Activated naive CD8-positive, alpha-beta T cell treated with anti-CD3 and anti-CD28 coated beads, Interleukin-2, amount 10 ng/mL, durations not matched to agents 7 days and 5 days (primary cell): ENCODE results near the gene HIGD1A. TPM values are rescaled to one million over a fixed set of nuclear protein-coding genes. Genes with fewer than 3 reads are reported as not detected.

Source experiments
- ATAC-seq: fragments of 150-1000 bp; cut with Tn5 transposase; one replicate; pipeline ENCODE4 v1.10.0; 2021; ENCODE audit warnings: low read depth, moderate library complexity
- POLR2A ChIA-PET: fragments of 350-600 bp; sonication (Branson Sonifier 250); formaldehyde crosslinking; loops from one replicate; lab custom pipeline; 2021; ENCODE audit warnings: antibody characterized with exemption; lab: Charles Lee
- DNase-seq: peaks from one replicate; pipeline ENCODE4 v3.0.0; 2021
- H3K27ac Mint-ChIP-seq: one replicate; pipeline ENCODE4 v1.8.0; 2022; ENCODE audit warnings: mild to moderate bottlenecking, mixed read lengths
- H3K27me3 Mint-ChIP-seq: one replicate; pipeline ENCODE4 v1.8.0; 2022; ENCODE audit warnings: mild to moderate bottlenecking, moderate library complexity, mixed read lengths
- H3K36me3 Mint-ChIP-seq: one replicate; pipeline ENCODE4 v1.8.0; 2021; ENCODE audit warnings: mild to moderate bottlenecking, mixed read lengths
- H3K4me1 Mint-ChIP-seq: one replicate; pipeline ENCODE4 v1.8.0; 2021; ENCODE audit warnings: mixed read lengths
- H3K4me3 Mint-ChIP-seq: one replicate; pipeline ENCODE4 v1.8.0; 2022; ENCODE audit warnings: mild to moderate bottlenecking, moderate library complexity, mixed read lengths
- H3K9me3 Mint-ChIP-seq: one replicate; pipeline ENCODE4 v1.8.0; 2021; ENCODE audit warnings: mixed read lengths
- total RNA-seq, 2 experiments: library from RNA; stranded (reverse); gene quantifications; one replicate each; pipeline ENCODE4 v1.2.3, GENCODE V29; 2021

HIGD1A gene
- total RNA-seq, 2 experiments from 2014 or later = 40.3 to 44.5 TPM

GRCh38 chr3:42742259-42742658 lies 62.0 kb downstream of the HIGD1A start:
- H3K27ac Mint-ChIP-seq = no peak overlapping the region
- DNase-seq (no peak), ATAC-seq (no peak)
- H3K36me3 Mint-ChIP-seq = no peaks in the 10 kb centered on the region
- POLR2A ChIA-PET = no interaction called here
- no peak overlapping the region for H3K4me3 Mint-ChIP-seq
- no peaks in the 10 kb centered on the region for H3K9me3 Mint-ChIP-seq
- H3K27me3 Mint-ChIP-seq = peaks cover 9% of the 10 kb centered on the region
- H3K4me1 Mint-ChIP-seq = peaks cover 3% of the 10 kb centered on the region

GRCh38 chr3:42741796-42742195 lies 62.5 kb downstream of the HIGD1A start:
- POLR2A ChIA-PET = no interaction called here
- no peak overlapping the region for H3K4me3 Mint-ChIP-seq
- no peaks in the 10 kb centered on the region for H3K36me3 Mint-ChIP-seq
- peaks cover 3% of the 10 kb centered on the region for H3K4me1 Mint-ChIP-seq
- no peaks in the 10 kb centered on the region for H3K9me3 Mint-ChIP-seq
- H3K27me3 Mint-ChIP-seq = peaks cover 9% of the 10 kb centered on the region
- DNase-seq = no peak
- no peak overlapping the region for H3K27ac Mint-ChIP-seq
- no peak for ATAC-seq

GRCh38 chr3:42739401-42740158 lies 64.7 kb downstream of the HIGD1A start:
- H3K4me1 Mint-ChIP-seq = peaks cover 3% of the 10 kb centered on the region
- peaks cover 9% of the 10 kb centered on the region for H3K27me3 Mint-ChIP-seq
- DNase-seq (no peak), ATAC-seq (no peak)
- H3K9me3 Mint-ChIP-seq = no peaks in the 10 kb centered on the region
- H3K4me3 Mint-ChIP-seq = no peak overlapping the region
- no peaks in the 10 kb centered on the region for H3K36me3 Mint-ChIP-seq
- H3K27ac Mint-ChIP-seq = no peak overlapping the region
- POLR2A ChIA-PET = no interaction called here

- H3K36me3 Mint-ChIP-seq = no peaks in the 10 kb centered on the region
- no peaks in the 10 kb centered on the region for H3K9me3 Mint-ChIP-seq
- H3K4me1 Mint-ChIP-seq = no peaks in the 10 kb centered on the region
- no peak overlapping the region for H3K4me3 Mint-ChIP-seq
- DNase-seq = no peak
- peaks cover 9% of the 10 kb centered on the region for H3K27me3 Mint-ChIP-seq
- POLR2A ChIA-PET = no interaction called here
- H3K27ac Mint-ChIP-seq = no peak overlapping the region
- no peak for ATAC-seq
These were observed 67.8 kb downstream of the HIGD1A start for GRCh38 chr3:42736531-42736930.

- H3K27ac Mint-ChIP-seq = no peak overlapping the region
- no peaks in the 10 kb centered on the region for H3K4me1 Mint-ChIP-seq
- peaks cover 9% of the 10 kb centered on the region for H3K27me3 Mint-ChIP-seq
- ATAC-seq (no peak), DNase-seq (no peak)
- H3K9me3 Mint-ChIP-seq = no peaks in the 10 kb centered on the region
- POLR2A ChIA-PET = no interaction called here
- H3K4me3 Mint-ChIP-seq = no peak overlapping the region
- H3K36me3 Mint-ChIP-seq = no peaks in the 10 kb centered on the region
These were observed 68.2 kb downstream of the HIGD1A start for GRCh38 chr3:42736081-42736480.

- no peak for ATAC-seq
- Mint-ChIP-seq H3K4me3 (no peak overlapping the region), H3K27me3 (peaks cover 9% of the 10 kb centered on the region), H3K36me3 (no peaks in the 10 kb centered on the region), H3K9me3 (no peaks in the 10 kb centered on the region), H3K4me1 (no peaks in the 10 kb centered on the region), H3K27ac (no peak overlapping the region)
- DNase-seq = no peak
- POLR2A ChIA-PET = interaction anchor here (0.6 kb wide), 1 partner anchor 144 kb away, joined by 6 read pairs; no protein-coding TSS in a partner anchor
These were observed 68.7 kb downstream of the HIGD1A start for GRCh38 chr3:42735615-42736014.

- H3K9me3 Mint-ChIP-seq = no peaks in the 10 kb centered on the region
- no peaks in the 10 kb centered on the region for H3K4me1 Mint-ChIP-seq
- ATAC-seq (no peak), DNase-seq (no peak)
- H3K36me3 Mint-ChIP-seq = no peaks in the 10 kb centered on the region
- POLR2A ChIA-PET = interaction anchor here (0.6 kb wide), 1 partner anchor 144 kb away, joined by 6 read pairs; no protein-coding TSS in a partner anchor
- H3K27ac Mint-ChIP-seq = no peak overlapping the region
- H3K27me3 Mint-ChIP-seq = peaks cover 9% of the 10 kb centered on the region
- H3K4me3 Mint-ChIP-seq = no peak overlapping the region
These were observed 69.3 kb downstream of the HIGD1A start for GRCh38 chr3:42735019-42735418.

GRCh38 chr3:42734263-42734860 lies 69.9 kb downstream of the HIGD1A start:
- H3K9me3 Mint-ChIP-seq = no peaks in the 10 kb centered on the region
- DNase-seq = no peak
- no peak for ATAC-seq
- POLR2A ChIA-PET = no interaction called here
- peaks cover 9% of the 10 kb centered on the region for H3K27me3 Mint-ChIP-seq
- no peak overlapping the region for H3K4me3 Mint-ChIP-seq
- H3K36me3 Mint-ChIP-seq = no peaks in the 10 kb centered on the region
- no peaks in the 10 kb centered on the region for H3K4me1 Mint-ChIP-seq
- H3K27ac Mint-ChIP-seq = no peak overlapping the region

GRCh38 chr3:42733501-42734262 lies 70.6 kb downstream of the HIGD1A start:
- no peaks in the 10 kb centered on the region for H3K4me1 Mint-ChIP-seq
- no peak overlapping the region for H3K4me3 Mint-ChIP-seq
- H3K9me3 Mint-ChIP-seq = no peaks in the 10 kb centered on the region
- POLR2A ChIA-PET = no interaction called here
- H3K36me3 Mint-ChIP-seq = no peaks in the 10 kb centered on the region
- H3K27me3 Mint-ChIP-seq = peaks cover 8% of the 10 kb centered on the region
- no peak for DNase-seq
- no peak overlapping the region for H3K27ac Mint-ChIP-seq
- ATAC-seq = no peak

Other genes starting within 250 kb of the HIGD1A start
- 10 to 100 TPM; 52.5 to 53.0 TPM for gene SEC22C, start 222.5 kb downstream of the HIGD1A start, total RNA-seq
- 10 to 100 TPM; 50.9 to 55.5 TPM for gene SS18L2, start 213.6 kb downstream of the HIGD1A start, total RNA-seq
- 100 to 1,000 TPM; 150 to 152 TPM for gene NKTR, start 203.8 kb downstream of the HIGD1A start, total RNA-seq
- 1 to 10 TPM; 1.1 to 1.3 TPM for gene ZBTB47, start 150.8 kb downstream of the HIGD1A start, total RNA-seq
- gene KLHL40, start 119.0 kb downstream of the HIGD1A start, total RNA-seq = not detected
- not detected for gene HHATL, start 101.7 kb downstream of the HIGD1A start, total RNA-seq
- gene CCDC13, start 31.2 kb downstream of the HIGD1A start, total RNA-seq = under 1 TPM in 1 of 2 experiments, not detected in 1; 0.85 TPM
- 1 to 10 TPM; 3.7 to 3.9 TPM for gene ACKR2, start 5.0 kb upstream of the HIGD1A start, total RNA-seq
- not detected for gene CYP8B1, start 71.4 kb upstream of the HIGD1A start, total RNA-seq
- 1 to 10 TPM; 2.2 to 2.5 TPM for gene ZNF662, start 101.7 kb upstream of the HIGD1A start, total RNA-seq
- not detected for gene GASK1A, start 174.8 kb upstream of the HIGD1A start, total RNA-seq